Adipocyte (in vitro differentiated cells): ENCODE results near the gene TAMM41.
"Not testable (repeated sequence)": the region's sequence is repeated elsewhere in the genome, so short reads cannot be mapped to it uniquely, and the experiment has no call there.

Experiments
- DNase-seq: peaks from one replicate; pipeline ENCODE4 v3.0.0-alpha.2; 2015; ENCODE audit warnings: low read depth
- H3K27me3 ChIP-seq: replicated peaks from 2 replicates; pipeline ENCODE4 v1.7.0; 2013; ENCODE audit warnings: mild to moderate bottlenecking, low read length, moderate library complexity; ENCODE audit not compliant: control insufficient read depth, insufficient read depth
- H3K36me3 ChIP-seq: 2 replicates; pipeline ENCODE4 v1.7.0; 2013; ENCODE audit warnings: low read length, mild to moderate bottlenecking, moderate library complexity; ENCODE audit not compliant: control insufficient read depth, insufficient read depth, severe bottlenecking
- H3K4me1 ChIP-seq: 2 replicates; pipeline ENCODE4 v1.7.0; 2013; ENCODE audit warnings: mild to moderate bottlenecking, low read length, moderate library complexity; ENCODE audit not compliant: control insufficient read depth, insufficient read depth
- H3K4me3 ChIP-seq: 2 replicates; pipeline ENCODE4 v1.7.0; 2013; ENCODE audit warnings: mild to moderate bottlenecking, low read length, moderate library complexity
- H3K9ac ChIP-seq: 2 replicates; pipeline ENCODE4 v1.7.0; 2013; ENCODE audit warnings: mild to moderate bottlenecking, low read length, moderate library complexity
- H3K9me3 ChIP-seq: 2 replicates; pipeline ENCODE4 v1.7.0; 2013; ENCODE audit warnings: mild to moderate bottlenecking, low read length, moderate library complexity; ENCODE audit not compliant: control insufficient read depth

TAMM41 gene

GRCh38 chr3:11757929-11758328 lies 88.8 kb downstream of the TAMM41 start:
- no peaks in the 10 kb centered on the region for H3K9me3 ChIP-seq
- H3K4me3 ChIP-seq, result no peak overlapping the region
- H3K27me3 ChIP-seq, result peaks cover 3% of the 10 kb centered on the region
- H3K36me3 ChIP-seq, result no peaks in the 10 kb centered on the region
- H3K9ac ChIP-seq, result no peak overlapping the region
- no peak for DNase-seq
- H3K4me1 ChIP-seq, result no peaks in the 10 kb centered on the region

- DNase-seq, result no peak
- H3K4me1 ChIP-seq, result no peaks in the 10 kb centered on the region
Measured at GRCh38 chr3:11757441-11757875, 89.2 kb downstream of the TAMM41 start.

GRCh38 chr3:11755276-11755675 lies 91.4 kb downstream of the TAMM41 start:
- H3K4me1 ChIP-seq, result no peaks in the 10 kb centered on the region
- H3K4me3 ChIP-seq, result no peak overlapping the region
- H3K27me3 ChIP-seq, result peaks cover 7% of the 10 kb centered on the region
- DNase-seq, result no peak
- no peaks in the 10 kb centered on the region for H3K9me3 ChIP-seq
- no peak overlapping the region for H3K9ac ChIP-seq
- no peaks in the 10 kb centered on the region for H3K36me3 ChIP-seq

More at GRCh38 chr3:11757441-11757875, 89.2 kb downstream of the TAMM41 start:
- H3K27me3 ChIP-seq, result peaks cover 5% of the 10 kb centered on the region
- H3K9ac ChIP-seq, result no peak overlapping the region
- H3K36me3 ChIP-seq, result no peaks in the 10 kb centered on the region
- H3K9me3 ChIP-seq, result no peaks in the 10 kb centered on the region
- no peak overlapping the region for H3K4me3 ChIP-seq

- not testable (repeated sequence) for H3K36me3 ChIP-seq, H3K9ac ChIP-seq, H3K4me1 ChIP-seq, DNase-seq, H3K27me3 ChIP-seq, H3K4me3 ChIP-seq, H3K9me3 ChIP-seq
Measured at GRCh38 chr3:11752254-11752653, 94.4 kb downstream of the TAMM41 start.

- not testable (repeated sequence) for H3K27me3 ChIP-seq, DNase-seq, H3K4me3 ChIP-seq, H3K9ac ChIP-seq, H3K4me1 ChIP-seq, H3K9me3 ChIP-seq, H3K36me3 ChIP-seq
Measured at GRCh38 chr3:11748306-11748705, 98.4 kb downstream of the TAMM41 start.
